ENCODE results near the gene ABCA9. TPM values are rescaled to one million over a fixed set of nuclear protein-coding genes. Genes with fewer than 3 reads are reported as not detected.

ABCA9 gene
- polyA plus RNA-seq, 2 of the 4 experiments (the other 2 are of a cell fraction): 0.01 TPM; not detected in 1

DNA sequence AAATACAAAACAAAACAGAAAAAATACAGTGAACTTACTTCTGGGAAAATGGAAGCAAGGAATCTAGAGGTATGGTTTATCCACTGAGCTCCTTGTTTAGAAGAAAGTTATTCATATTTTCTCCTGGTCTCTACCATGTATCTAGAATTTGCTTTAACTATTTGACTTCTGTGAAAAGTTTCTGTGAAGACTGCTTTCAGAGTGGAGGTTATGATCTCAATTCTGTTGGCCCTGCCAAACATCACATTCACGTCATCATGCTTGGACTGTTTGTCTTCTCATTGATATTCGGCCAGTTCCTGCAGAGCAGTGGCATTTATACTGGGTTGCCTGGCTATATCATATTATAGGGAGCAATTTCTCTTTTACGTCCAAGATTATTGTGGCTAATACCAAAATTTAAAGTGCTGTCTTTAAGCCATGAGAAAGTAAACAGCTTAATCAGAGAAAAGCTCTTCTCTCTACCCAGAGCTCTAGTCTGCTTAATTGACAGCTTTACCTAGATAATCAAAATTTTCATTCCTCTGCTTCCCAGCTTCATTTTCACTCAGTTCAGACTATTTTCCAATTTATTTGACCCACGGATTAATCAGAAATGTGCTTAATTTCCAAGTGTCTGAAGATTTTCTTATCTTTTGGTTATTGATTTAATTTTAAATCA is 105.4 kb downstream of the ABCA9 start, which contains the start of gene ABCA8:
Gene ABCA8, minus strand, starts transcription at position 212 of the 661 bp plus-strand sequence. CDS start 13,358 bp downstream, outside the sequence.
- FAIRE-seq: peak; percentile 39
- POLR2A ChIA-PET: no interaction called here
- ATAC-seq: no peak
- H3K9me3 ChIP-seq: 0 out of 3 replicates have a peak, but pooled peaks cover 5% of the 10 kb centered on the region
- H3K4me3 ChIP-seq: no peak within 1 kb of the TSS
- no peaks in the 10 kb centered on the region for H3K4me1 ChIP-seq
- peak within 1 kb of the TSS; percentile 2; the same call in 2 of the 3 replicates for H3K4me2 ChIP-seq
- peak in 1 of 2 experiments; percentile 9 for DNase-seq (ENCODE audit: low read depth in 1 of 2, low spot score in 1 of 2)
- CTCF ChIA-PET: interaction anchor here (0.9 to 1.2 kb wide), 3 partner anchors 178 to 281 kb away, joined by 3 read pairs; no protein-coding TSS in a partner anchor
- TF ChIP-seq ZNF302 (CRISPR knock-in tag; IDR thresholded peaks at IDR 0.05) (no peak), SREBF2 (IDR thresholded peaks at IDR 0.05) (no peak), FOSB (CRISPR knock-in tag; IDR thresholded peaks at IDR 0.05) (no peak), MAZ (IDR thresholded peaks at IDR 0.05; ENCODE audit: borderline replicate concordance, low read depth, low read length) (no peak)
- TF ChIP-seq, protein P1, sequence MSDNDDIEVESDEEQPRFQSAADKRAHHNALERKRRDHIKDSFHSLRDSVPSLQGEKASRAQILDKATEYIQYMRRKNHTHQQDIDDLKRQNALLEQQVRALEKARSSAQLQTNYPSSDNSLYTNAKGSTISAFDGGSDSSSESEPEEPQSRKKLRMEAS (IDR thresholded peaks at IDR 0.05): no peak
- TF ChIP-seq, protein P2, sequence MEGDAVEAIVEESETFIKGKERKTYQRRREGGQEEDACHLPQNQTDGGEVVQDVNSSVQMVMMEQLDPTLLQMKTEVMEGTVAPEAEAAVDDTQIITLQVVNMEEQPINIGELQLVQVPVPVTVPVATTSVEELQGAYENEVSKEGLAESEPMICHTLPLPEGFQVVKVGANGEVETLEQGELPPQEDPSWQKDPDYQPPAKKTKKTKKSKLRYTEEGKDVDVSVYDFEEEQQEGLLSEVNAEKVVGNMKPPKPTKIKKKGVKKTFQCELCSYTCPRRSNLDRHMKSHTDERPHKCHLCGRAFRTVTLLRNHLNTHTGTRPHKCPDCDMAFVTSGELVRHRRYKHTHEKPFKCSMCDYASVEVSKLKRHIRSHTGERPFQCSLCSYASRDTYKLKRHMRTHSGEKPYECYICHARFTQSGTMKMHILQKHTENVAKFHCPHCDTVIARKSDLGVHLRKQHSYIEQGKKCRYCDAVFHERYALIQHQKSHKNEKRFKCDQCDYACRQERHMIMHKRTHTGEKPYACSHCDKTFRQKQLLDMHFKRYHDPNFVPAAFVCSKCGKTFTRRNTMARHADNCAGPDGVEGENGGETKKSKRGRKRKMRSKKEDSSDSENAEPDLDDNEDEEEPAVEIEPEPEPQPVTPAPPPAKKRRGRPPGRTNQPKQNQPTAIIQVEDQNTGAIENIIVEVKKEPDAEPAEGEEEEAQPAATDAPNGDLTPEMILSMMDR (IDR thresholded peaks at IDR 0.05): no peak
- TF ChIP-seq, protein P3, sequence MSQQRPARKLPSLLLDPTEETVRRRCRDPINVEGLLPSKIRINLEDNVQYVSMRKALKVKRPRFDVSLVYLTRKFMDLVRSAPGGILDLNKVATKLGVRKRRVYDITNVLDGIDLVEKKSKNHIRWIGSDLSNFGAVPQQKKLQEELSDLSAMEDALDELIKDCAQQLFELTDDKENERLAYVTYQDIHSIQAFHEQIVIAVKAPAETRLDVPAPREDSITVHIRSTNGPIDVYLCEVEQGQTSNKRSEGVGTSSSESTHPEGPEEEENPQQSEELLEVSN (IDR thresholded peaks at IDR 0.05; ENCODE audit: borderline replicate concordance, low read depth): no peak
- H3K27ac ChIP-seq: no peak within 1 kb of the TSS
- 15% methylated on average over 4 of the region's 4 CpGs for WGBS (ENCODE audit: missing lambda C conversion rate)

DNA sequence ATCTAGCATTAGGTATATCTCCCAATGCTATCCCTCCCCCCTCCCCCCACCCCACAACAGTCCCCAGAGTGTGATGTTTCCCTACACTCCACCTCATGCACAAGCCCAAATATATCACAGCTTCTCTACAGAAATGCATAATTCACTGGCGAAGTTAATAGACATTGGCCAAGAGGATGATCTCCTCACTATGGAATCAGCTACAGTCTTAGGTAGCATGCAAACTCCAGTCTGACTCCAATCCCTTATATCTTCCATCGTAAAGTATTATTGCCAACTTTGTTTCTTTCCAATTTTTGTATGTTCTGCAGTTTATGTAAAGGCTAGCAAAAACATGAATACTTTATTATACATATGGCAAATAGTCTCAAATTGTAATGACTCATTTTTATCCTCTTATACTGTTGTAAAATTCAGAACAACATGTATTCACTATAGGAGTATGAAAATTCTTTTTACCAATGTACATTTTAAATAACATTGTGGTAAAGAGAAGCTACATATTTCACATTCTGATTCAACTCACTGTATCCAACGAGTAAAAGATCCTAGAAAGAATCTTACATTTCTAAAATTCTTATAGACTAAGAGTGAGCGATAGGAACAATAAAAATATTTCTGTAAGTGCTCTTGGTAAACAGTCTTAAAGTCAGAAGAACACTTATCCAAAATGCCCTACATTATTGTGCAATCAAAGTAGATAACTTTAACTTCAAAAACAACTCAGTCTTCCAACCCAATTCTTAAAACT is 106.4 kb downstream of the ABCA9 start:
- ChIA-PET CTCF (interaction anchor here (0.9 to 1.2 kb wide), 2 partner anchors 177 to 282 kb away, joined by 3 read pairs; no protein-coding TSS in a partner anchor), POLR2A (no interaction called here)
- ATAC-seq (no peak), FAIRE-seq (no peak), DNase-seq (ENCODE audit: low read depth in 1 of 2, low spot score in 1 of 2) (no peak)
- 0 out of 4 replicates have a peak, but pooled peaks of 1 of the 2 experiments have one; percentile 22 for TF ChIP-seq CEBPB (IDR thresholded peaks at IDR 0.05)
- TF ChIP-seq, protein P4, sequence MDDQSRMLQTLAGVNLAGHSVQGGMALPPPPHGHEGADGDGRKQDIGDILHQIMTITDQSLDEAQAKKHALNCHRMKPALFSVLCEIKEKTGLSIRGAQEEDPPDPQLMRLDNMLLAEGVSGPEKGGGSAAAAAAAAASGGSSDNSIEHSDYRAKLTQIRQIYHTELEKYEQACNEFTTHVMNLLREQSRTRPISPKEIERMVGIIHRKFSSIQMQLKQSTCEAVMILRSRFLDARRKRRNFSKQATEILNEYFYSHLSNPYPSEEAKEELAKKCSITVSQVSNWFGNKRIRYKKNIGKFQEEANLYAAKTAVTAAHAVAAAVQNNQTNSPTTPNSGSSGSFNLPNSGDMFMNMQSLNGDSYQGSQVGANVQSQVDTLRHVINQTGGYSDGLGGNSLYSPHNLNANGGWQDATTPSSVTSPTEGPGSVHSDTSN (IDR thresholded peaks at IDR 0.05): no peak
- WGBS (ENCODE audit: missing lambda C conversion rate): 31% methylated on average over 4 of the region's 4 CpGs
- H3K9me3 ChIP-seq: 0 out of 3 replicates have a peak, but pooled peaks cover 2% of the 10 kb centered on the region
- H3K4me2 ChIP-seq: no peak overlapping the region; the same call in 1 of the 3 replicates
- no peaks in the 10 kb centered on the region for H3K4me1 ChIP-seq
- no peak overlapping the region for H3K4me3 ChIP-seq
- no peak overlapping the region for H3K27ac ChIP-seq

DNA sequence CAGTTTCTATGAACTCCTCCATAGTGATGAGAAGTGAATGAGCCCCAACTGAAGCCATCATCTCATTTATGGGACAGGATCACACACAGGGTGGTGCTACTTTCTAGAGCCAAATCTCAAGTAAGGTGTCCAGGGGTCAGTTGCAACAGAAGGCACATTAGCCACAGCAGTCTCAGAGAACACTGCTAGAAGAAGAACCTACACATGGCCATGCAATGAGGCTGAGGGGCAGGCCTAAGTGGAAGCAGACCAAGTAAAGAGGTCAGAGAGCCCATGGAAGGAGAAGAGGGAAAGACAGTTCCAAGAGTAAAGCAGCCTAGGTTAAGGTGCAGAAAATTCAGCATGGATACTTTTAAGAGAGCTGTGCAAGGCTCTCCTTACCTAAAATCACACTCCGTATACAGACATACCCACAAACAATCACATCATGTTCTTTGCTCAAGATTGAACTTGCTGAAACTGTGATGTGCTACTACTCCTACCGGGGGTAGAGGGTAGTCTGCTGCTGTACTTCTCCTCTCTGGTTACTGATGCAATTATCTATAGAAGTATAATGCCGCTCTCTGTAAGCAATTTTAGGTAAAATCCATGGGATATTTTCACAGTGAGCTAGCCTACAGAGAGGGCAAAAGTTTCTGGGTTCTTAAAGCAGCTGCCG is 107.3 kb downstream of the ABCA9 start:
- DNase-seq (ENCODE audit: low read depth in 1 of 2, low spot score in 1 of 2) (no peak), ATAC-seq (no peak), FAIRE-seq (no peak)
- ChIA-PET CTCF (no interaction called here), POLR2A (no interaction called here)
- 56% methylated on average over 4 of the region's 4 CpGs for WGBS (ENCODE audit: missing lambda C conversion rate)
- TF ChIP-seq ZC3H11A (IDR thresholded peaks at IDR 0.05) (no peak), EP300 (IDR thresholded peaks at IDR 0.05) (no peak), ESRRA (IDR thresholded peaks at IDR 0.05; ENCODE audit: borderline replicate concordance, low read length) (no peak), FOSB (CRISPR knock-in tag; IDR thresholded peaks at IDR 0.05) (no peak)
- TF ChIP-seq, protein P5, sequence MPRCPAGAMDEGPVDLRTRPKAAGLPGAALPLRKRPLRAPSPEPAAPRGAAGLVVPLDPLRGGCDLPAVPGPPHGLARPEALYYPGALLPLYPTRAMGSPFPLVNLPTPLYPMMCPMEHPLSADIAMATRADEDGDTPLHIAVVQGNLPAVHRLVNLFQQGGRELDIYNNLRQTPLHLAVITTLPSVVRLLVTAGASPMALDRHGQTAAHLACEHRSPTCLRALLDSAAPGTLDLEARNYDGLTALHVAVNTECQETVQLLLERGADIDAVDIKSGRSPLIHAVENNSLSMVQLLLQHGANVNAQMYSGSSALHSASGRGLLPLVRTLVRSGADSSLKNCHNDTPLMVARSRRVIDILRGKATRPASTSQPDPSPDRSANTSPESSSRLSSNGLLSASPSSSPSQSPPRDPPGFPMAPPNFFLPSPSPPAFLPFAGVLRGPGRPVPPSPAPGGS (IDR thresholded peaks at IDR 0.05): no peak
- no peak overlapping the region for H3K4me2 ChIP-seq
- H3K27ac ChIP-seq: no peak overlapping the region
- no peak overlapping the region for H3K4me3 ChIP-seq
- no peaks in the 10 kb centered on the region for H3K4me1 ChIP-seq
- H3K9me3 ChIP-seq: no peaks in the 10 kb centered on the region

Measured in A549 (cell line).